Measurements from ENCODE around the gene NEURL1B.
"Not testable (repeated sequence)": the region's sequence is repeated elsewhere in the genome, so short reads cannot be mapped to it uniquely, and the experiment has no call there.

The NEURL1B gene

GRCh38 chr5:172674155-172674554 lies 33.1 kb downstream of the NEURL1B start:
- in situ Hi-C loops (cut with MboI; ENCODE audit: low sequenced_read_pairs): no loop called here

GRCh38 chr5:172676914-172677475 lies 35.9 kb downstream of the NEURL1B start:
- in situ Hi-C loops (cut with MboI; ENCODE audit: low sequenced_read_pairs): no loop called here

GRCh38 chr5:172678362-172678874 lies 37.4 kb downstream of the NEURL1B start:
- in situ Hi-C loops (cut with MboI; ENCODE audit: low sequenced_read_pairs): not testable (repeated sequence)

- in situ Hi-C loops (cut with MboI; ENCODE audit: low sequenced_read_pairs): no loop called here
Observed at GRCh38 chr5:172678902-172679301, 37.8 kb downstream of the NEURL1B start.

GRCh38 chr5:172679628-172680212 lies 38.7 kb downstream of the NEURL1B start:
- in situ Hi-C loops (cut with MboI; ENCODE audit: low sequenced_read_pairs): no loop called here

GRCh38 chr5:172680921-172681320 lies 39.9 kb downstream of the NEURL1B start:
- in situ Hi-C loops (cut with MboI; ENCODE audit: low sequenced_read_pairs): no loop called here

GRCh38 chr5:172681421-172681820 lies 40.4 kb downstream of the NEURL1B start:
- in situ Hi-C loops (cut with MboI; ENCODE audit: low sequenced_read_pairs): no loop called here

GRCh38 chr5:172683264-172683644 lies 42.2 kb downstream of the NEURL1B start:
- in situ Hi-C loops (cut with MboI; ENCODE audit: low sequenced_read_pairs): no loop called here

GRCh38 chr5:172683645-172684471 lies 42.8 kb downstream of the NEURL1B start:
- in situ Hi-C loops (cut with MboI; ENCODE audit: low sequenced_read_pairs): no loop called here

GRCh38 chr5:172685091-172685490 lies 44.0 kb downstream of the NEURL1B start:
- in situ Hi-C loops (cut with MboI; ENCODE audit: low sequenced_read_pairs): no loop called here

GRCh38 chr5:172686111-172686510 lies 45.0 kb downstream of the NEURL1B start:
- in situ Hi-C loops (cut with MboI; ENCODE audit: low sequenced_read_pairs): no loop called here

GRCh38 chr5:172686539-172687390 lies 45.7 kb downstream of the NEURL1B start:
- in situ Hi-C loops (cut with MboI; ENCODE audit: low sequenced_read_pairs): no loop called here

- in situ Hi-C loops (cut with MboI; ENCODE audit: low sequenced_read_pairs): no loop called here
Observed at GRCh38 chr5:172687940-172688339, 46.9 kb downstream of the NEURL1B start.

- in situ Hi-C loops (cut with MboI; ENCODE audit: low sequenced_read_pairs): no loop called here
Observed at GRCh38 chr5:172688349-172689217, 47.5 kb downstream of the NEURL1B start.

- in situ Hi-C loops (cut with MboI; ENCODE audit: low sequenced_read_pairs): no loop called here
Observed at GRCh38 chr5:172689218-172689572, 48.1 kb downstream of the NEURL1B start.

GRCh38 chr5:172689801-172690200 lies 48.7 kb downstream of the NEURL1B start:
- in situ Hi-C loops (cut with MboI; ENCODE audit: low sequenced_read_pairs): no loop called here

GRCh38 chr5:172690258-172691075 lies 49.4 kb downstream of the NEURL1B start:
- in situ Hi-C loops (cut with MboI; ENCODE audit: low sequenced_read_pairs): no loop called here

- in situ Hi-C loops (cut with MboI; ENCODE audit: low sequenced_read_pairs): no loop called here
Observed at GRCh38 chr5:172691886-172692285, 50.8 kb downstream of the NEURL1B start.

- in situ Hi-C loops (cut with MboI; ENCODE audit: low sequenced_read_pairs): no loop called here
Observed at GRCh38 chr5:172692451-172692850, 51.4 kb downstream of the NEURL1B start.
